GM12878 (cell line): Measurements from ENCODE around the gene ZNF800.

ENCODE experiments used
- MAX ChIP-seq: IDR thresholded peaks from 2 replicates; pipeline ENCODE4 v1.6.1; 2012; ENCODE audit warnings: low read depth, low read length, improper control_type of control experiment
- STAT1 ChIP-seq: fragments of 450-650 bp; conservative IDR thresholded peaks from 2 replicates; pipeline ENCODE4 v1.6.1; 2014; ENCODE audit warnings: antibody characterized with exemption, mild to moderate bottlenecking

DNA sequence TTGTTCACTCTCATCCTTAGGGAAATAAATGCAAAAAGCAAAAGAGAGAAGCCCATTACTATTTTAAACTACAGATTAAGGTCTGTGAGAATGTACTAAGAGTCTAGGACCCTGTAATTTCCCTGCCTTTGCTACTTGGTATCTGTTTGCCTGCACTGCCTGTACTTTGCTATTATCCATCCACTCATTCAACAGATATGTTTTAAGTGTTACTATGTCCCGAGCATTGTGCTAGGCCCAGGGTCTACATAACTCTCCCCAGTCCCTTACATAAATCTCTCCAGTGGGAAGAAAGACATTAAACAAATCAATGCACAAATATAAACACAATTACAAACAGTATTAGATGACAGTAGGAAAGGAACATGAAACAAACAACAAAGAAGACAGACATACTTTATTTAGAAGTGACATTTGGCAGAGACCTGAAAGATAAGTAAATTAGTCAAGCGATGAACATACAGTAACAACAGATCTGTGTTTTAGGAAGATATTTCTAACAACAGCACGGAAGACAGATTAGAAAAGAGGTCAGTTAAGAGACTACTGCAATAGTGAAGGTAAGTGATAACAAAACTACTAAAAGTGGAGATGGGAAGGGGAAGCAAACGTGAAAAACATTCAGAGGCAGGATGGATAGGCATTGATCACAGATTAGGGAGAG, 30.0 kb downstream of the ZNF800 start:
- no peak for TF ChIP-seq STAT1
- TF ChIP-seq MAX: no peak
